ENCODE results near the gene HHAT.

Gene HHAT

GRCh38 chr1:210600421-210601159 lies 271.9 kb downstream of the HHAT start:
- DNase-seq (ENCODE audit: low read depth): peak; percentile 3

GRCh38 chr1:210603123-210603522 lies 274.4 kb downstream of the HHAT start:
- no peak for DNase-seq (ENCODE audit: low read depth)

GRCh38 chr1:210605099-210605498 lies 276.4 kb downstream of the HHAT start:
- no peak for DNase-seq (ENCODE audit: low read depth)

- no peak for DNase-seq (ENCODE audit: low read depth)
Measured at GRCh38 chr1:210607361-210607760, 278.7 kb downstream of the HHAT start.

GRCh38 chr1:210608767-210609166 lies 280.1 kb downstream of the HHAT start:
- DNase-seq (ENCODE audit: low read depth): no peak

- no peak for DNase-seq (ENCODE audit: low read depth)
Measured at GRCh38 chr1:210616356-210616755, 287.7 kb downstream of the HHAT start.

GRCh38 chr1:210617293-210617692 lies 288.6 kb downstream of the HHAT start:
- no peak for DNase-seq (ENCODE audit: low read depth)

- no peak for DNase-seq (ENCODE audit: low read depth)
Measured at GRCh38 chr1:210618369-210618768, 289.7 kb downstream of the HHAT start.

GRCh38 chr1:210620867-210621488 lies 292.3 kb downstream of the HHAT start:
- DNase-seq (ENCODE audit: low read depth): no peak

- no peak for DNase-seq (ENCODE audit: low read depth)
Measured at GRCh38 chr1:210621712-210622111, 293.0 kb downstream of the HHAT start.

GRCh38 chr1:210624722-210625121 lies 296.0 kb downstream of the HHAT start:
- DNase-seq (ENCODE audit: low read depth): no peak

- DNase-seq (ENCODE audit: low read depth): no peak
Measured at GRCh38 chr1:210625715-210626114, 297.0 kb downstream of the HHAT start.

GRCh38 chr1:210626341-210626740 lies 297.6 kb downstream of the HHAT start:
- DNase-seq (ENCODE audit: low read depth): no peak

- DNase-seq (ENCODE audit: low read depth): no peak
Measured at GRCh38 chr1:210627755-210628154, 299.1 kb downstream of the HHAT start.

- DNase-seq (ENCODE audit: low read depth): no peak
Measured at GRCh38 chr1:210629276-210629675, 300.6 kb downstream of the HHAT start.

GRCh38 chr1:210631399-210631798 lies 302.7 kb downstream of the HHAT start:
- DNase-seq (ENCODE audit: low read depth): no peak

GRCh38 chr1:210633140-210633539 lies 304.4 kb downstream of the HHAT start:
- no peak for DNase-seq (ENCODE audit: low read depth)

GRCh38 chr1:210633636-210634035 lies 304.9 kb downstream of the HHAT start:
- no peak for DNase-seq (ENCODE audit: low read depth)

GRCh38 chr1:210635108-210635507 lies 306.4 kb downstream of the HHAT start:
- DNase-seq (ENCODE audit: low read depth): no peak

- DNase-seq (ENCODE audit: low read depth): no peak
Measured at GRCh38 chr1:210641582-210641981, 312.9 kb downstream of the HHAT start.

GRCh38 chr1:210645582-210646257 lies 317.0 kb downstream of the HHAT start:
- DNase-seq (ENCODE audit: low read depth): no peak

- no peak for DNase-seq (ENCODE audit: low read depth)
Measured at GRCh38 chr1:210646258-210646616, 317.5 kb downstream of the HHAT start.
